K562 (cell line): Measurements from ENCODE around the gene MLX. TPM values are rescaled to one million over a fixed set of nuclear protein-coding genes. Genes with fewer than 3 reads are reported as not detected.

ENCODE experiments used
- ATAC-seq: fragments of 200-7000 bp; cut with Tn5 transposase; 3 replicates; pipeline ENCODE4 v1.9.1; 2020; ENCODE audit warnings: moderate library complexity
- BruUV-seq: library from RNA; stranded (reverse); fragments of 400-500 nt; replicated peaks from 2 replicates; lab custom pipeline; 2021; lab: Mats Ljungman, UMichigan
- CTCF ChIA-PET: fragments of 300-600 bp; formaldehyde crosslinking; extraction: SDS; loops from one replicate; lab custom pipeline; 2021; ENCODE audit warnings: low intra/inter-chr PET ratio; lab: Yijun Ruan, JAX
- POLR2A ChIA-PET: fragments of 300-600, 350-650 bp; sonication (Branson Sonifier 250); formaldehyde crosslinking; extraction: SDS; loops from one replicate; lab custom pipeline; 2021; ENCODE audit warnings: antibody characterized with exemption, inconsistent platforms; lab: Yijun Ruan, JAX
- DNase-seq, 4 experiments: peaks; one replicate each; pipeline versions ENCODE4 v3.0.0 to v3.0.0-alpha.2; 2011 to 2018; ENCODE audit warnings: low spot score in 3 of 4, mixed read lengths in 3 of 4; ENCODE audit errors: extremely low read depth in 1 of 4
- FAIRE-seq: peaks from 2 replicates; lab custom pipeline; 2011; peaks lifted over from hg19 to GRCh38; lab: Jason Lieb, UNC
- H2AFZ ChIP-seq: 2 replicates; pipeline ENCODE4 v1.6.0; 2011; ENCODE audit warnings: low read depth, low read length, control low read depth, inconsistent platforms
- H3K27ac ChIP-seq: fragments of 200-600 bp; 3 replicates; pipeline ENCODE4 v1.8.0; 2011; ENCODE audit warnings: low read depth, mild to moderate bottlenecking, control low read depth, inconsistent platforms, low read length, moderate library complexity, mixed read lengths; ENCODE audit errors: extremely low read depth
- H3K27me3 ChIP-seq, 2 experiments: fragments of 300-600 bp in 1 of 2; 2 replicates in 1 of 2; 3 replicates in 1 of 2; pipeline versions ENCODE4 v1.6.0 to v1.8.0; 2011; ENCODE audit warnings: inconsistent platforms in 2 of 2, low read length in 2 of 2, mild to moderate bottlenecking in 1 of 2, mixed read lengths in 1 of 2, moderate library complexity in 1 of 2; ENCODE audit not compliant: control insufficient read depth in 2 of 2, insufficient read depth in 2 of 2
- H3K36me3 ChIP-seq: fragments of 300-600 bp; 3 replicates; pipeline ENCODE4 v1.8.0; 2011; ENCODE audit warnings: mild to moderate bottlenecking, low read length, inconsistent platforms; ENCODE audit not compliant: control insufficient read depth, insufficient read depth
- H3K4me1 ChIP-seq, 2 experiments: fragments of 200-600 bp in 1 of 2; replicated peaks in 1 of 2; 2 replicates in 1 of 2; 3 replicates in 1 of 2; pipeline versions ENCODE4 v1.5.1 to v1.8.0; 2011; ENCODE audit warnings: inconsistent platforms in 2 of 2, low read length in 2 of 2, mild to moderate bottlenecking in 1 of 2, mixed read lengths in 1 of 2, moderate library complexity in 1 of 2; ENCODE audit not compliant: control insufficient read depth in 2 of 2, insufficient read depth in 2 of 2
- H3K4me2 ChIP-seq: 2 replicates; pipeline ENCODE4 v1.6.1; 2011; ENCODE audit warnings: low read length, control low read depth, inconsistent platforms, mixed read lengths; ENCODE audit not compliant: insufficient read depth
- H3K4me3 ChIP-seq: fragments of 200-600 bp; sonication (generic), shearing (Covaris generic); 2 replicates; pipeline ENCODE4 v1.5.1; 2016; ENCODE audit warnings: control low read depth, inconsistent platforms
- H3K79me2 ChIP-seq: fragments of 200-600 bp; 3 replicates; pipeline ENCODE4 v1.8.0; 2011; ENCODE audit warnings: low read length, inconsistent platforms; ENCODE audit not compliant: control insufficient read depth, insufficient read depth
- H3K9ac ChIP-seq, 2 experiments: 2 replicates each; pipeline versions ENCODE4 v1.6.0 to v1.6.1; 2011; ENCODE audit warnings: low read depth in 2 of 2, low read length in 2 of 2, control low read depth in 1 of 2, inconsistent platforms in 1 of 2, mild to moderate bottlenecking in 1 of 2, mixed read lengths in 1 of 2; ENCODE audit not compliant: insufficient read depth in 1 of 2
- H3K9me1 ChIP-seq: one replicate; pipeline ENCODE4 v1.6.0; 2011; ENCODE audit warnings: inconsistent platforms, mild to moderate bottlenecking, low read length, moderate library complexity; ENCODE audit not compliant: control insufficient read depth, insufficient read depth
- H3K9me3 ChIP-seq: replicated peaks from 2 replicates; pipeline ENCODE4 v1.5.1; 2011; ENCODE audit warnings: low read depth, low read length, inconsistent platforms; ENCODE audit not compliant: control insufficient read depth, insufficient read depth
- H4K20me1 ChIP-seq: replicated peaks from 2 replicates; pipeline ENCODE4 v1.6.1; 2011; ENCODE audit warnings: low read length, inconsistent platforms, mixed read lengths; ENCODE audit not compliant: control insufficient read depth, insufficient read depth
- CREB1 ChIP-seq, 2 experiments: sonication (generic) in 1 of 2; formaldehyde crosslinking in 1 of 2; IDR thresholded peaks; 2 replicates each; pipeline versions ENCODE4 v1.6.1 to v1.8.0; 2012 to 2022; ENCODE audit warnings: inconsistent platforms in 1 of 2, mild to moderate bottlenecking in 1 of 2, missing genetic modification reagents in 1 of 2, moderate library complexity in 1 of 2
- KDM5B ChIP-seq: fragments of 200-600 bp; sonication (generic); IDR thresholded peaks from 2 replicates; pipeline ENCODE4 v1.6.1; 2012; ENCODE audit warnings: low read depth, mild to moderate bottlenecking, moderate library complexity, low read length, control low read depth, inconsistent platforms; ENCODE audit not compliant: insufficient replicate concordance
- LCOR ChIP-seq: sonication (generic); formaldehyde crosslinking; IDR thresholded peaks from 2 replicates; pipeline ENCODE4 v1.8.0; 2022; ENCODE audit warnings: mild to moderate bottlenecking, missing genetic modification reagents
- NBN ChIP-seq: fragments of 450-650 bp; IDR thresholded peaks from 2 replicates; pipeline ENCODE4 v1.6.1; 2016; ENCODE audit warnings: low read depth, mild to moderate bottlenecking
- RFX5 ChIP-seq: IDR thresholded peaks from 2 replicates; pipeline ENCODE4 v1.6.1; 2011; ENCODE audit warnings: low read depth, mild to moderate bottlenecking, improper control_type of control experiment, low read length
- SMARCA5 ChIP-seq: fragments of 450-650 bp; IDR thresholded peaks from 2 replicates; pipeline ENCODE4 v1.6.1; 2016
- ZFPM2 ChIP-seq: fragments of 250-450 bp; sonication (Bioruptor Pico); IDR thresholded peaks from 2 replicates; pipeline ENCODE4 v1.5.1; 2022; ENCODE audit warnings: mild to moderate bottlenecking
- ZNF384 ChIP-seq: IDR thresholded peaks from 2 replicates; pipeline ENCODE4 v1.6.1; 2012; ENCODE audit warnings: low read depth, low read length, improper control_type of control experiment
- ZNF77 ChIP-seq: fragments of 250-450 bp; sonication (Bioruptor Pico); IDR thresholded peaks from 2 replicates; pipeline ENCODE4 v1.5.0; 2020
- ZNF780A ChIP-seq: fragments of 250-450 bp; sonication (Bioruptor Pico); IDR thresholded peaks from 2 replicates; pipeline ENCODE4 v1.5.0; 2021; ENCODE audit warnings: mild to moderate bottlenecking
- ZNF830 ChIP-seq: fragments of 250-450 bp; sonication (Bioruptor Pico); IDR thresholded peaks from 2 replicates; pipeline ENCODE4 v1.5.0; 2021; ENCODE audit warnings: mild to moderate bottlenecking
- WGBS: fragments of 100-300 bp; shearing (Covaris generic); methylation state at CpG from one replicate; pipeline ENCODE4 v1.1.6; 2016; ENCODE audit warnings: low coverage, mixed read lengths; ENCODE audit not compliant: insufficient coverage; ENCODE audit errors: missing lambda C conversion rate; 5-methylcytosine and 5-hydroxymethylcytosine counted together
- in situ Hi-C: fragments of 300-500 bp; cut with MboI; formaldehyde crosslinking; loops from 4 replicates; pipeline ENCODE4 v1.15.0; 2018; ENCODE audit warnings: inconsistent platforms, mixed read lengths
- intact Hi-C: fragments of 100-400 bp; cut with micrococcal nuclease; formaldehyde crosslinking; loops from 2 replicates; pipeline ENCODE4 v1.14.2; 2022
- polyA plus RNA-seq, 8 experiments: library from polyadenylated mRNA; depleted of rRNA in 4 of 8; stranded (reverse) in 5 of 8; unstranded in 3 of 8; fragments of >200 nt; fragmentation: Nextera tagmentation in 2 of 8; fragmentation: Illumina TruSeq in 1 of 8; extraction: Ambion mirVana in 2 of 8; extraction: Trizol in 1 of 8; gene quantifications; 2 replicates each; pipeline versions ENCODE4 v1.2.1 to v1.2.3, GENCODE V29; 2011 to 2014; ENCODE audit warnings: inconsistent platforms in 1 of 8, missing spikeins in 1 of 8
- total RNA-seq, 7 experiments: library from RNA; depleted of rRNA in 6 of 7; stranded (reverse); fragments of >200 nt in 6 of 7; fragmentation: Illumina TruSeq in 2 of 7; extraction: Trizol in 2 of 7; gene quantifications; 2 replicates each; pipeline versions ENCODE4 v1.2.1 to v1.2.3, GENCODE V29; 2011 to 2021; ENCODE audit warnings: low replicate concordance in 1 of 7
- TF ChIP-seq, protein P1 (sequence below), 2 experiments: fragments of 150-350 bp in 1 of 2; IDR thresholded peaks; 2 replicates each; pipeline ENCODE4 v1.6.1; 2012 to 2016; ENCODE audit warnings: low read depth in 2 of 2, low read length in 2 of 2, mild to moderate bottlenecking in 1 of 2, moderate library complexity in 1 of 2
- TF ChIP-seq, protein P2 (sequence below): sonication (generic); formaldehyde crosslinking; IDR thresholded peaks from 2 replicates; pipeline ENCODE4 v1.8.1; 2023; ENCODE audit warnings: mild to moderate bottlenecking, missing genetic modification reagents
- TF ChIP-seq, protein P3 (sequence below), 2 experiments: fragments of 450-650 bp; IDR thresholded peaks; 2 replicates each; pipeline ENCODE4 v1.6.1; 2016

Gene MLX
- total and polyA plus RNA-seq, 9 of the 15 experiments (the other 6 are each of a cell fraction or from before 2014, with no cell fraction given), result 42.9 to 100 (median 58.9) TPM

GRCh38 chr17:42578282-42578869 lies 11.5 kb downstream of the MLX start:
- no peaks in the 10 kb centered on the region for H3K27me3 ChIP-seq
- H3K36me3 ChIP-seq, result peaks cover 72% of the 10 kb centered on the region
- no peaks in the 10 kb centered on the region for H4K20me1 ChIP-seq
- H3K9me3 ChIP-seq, result no peaks in the 10 kb centered on the region
- H3K4me3 ChIP-seq, result peak overlapping the region; percentile 70
- peak; percentile 85 to 92 (median 88) for DNase-seq
- peak overlapping the region; percentile 96 to 100 for H3K9ac ChIP-seq
- peak overlapping the region; percentile 87 for H2AFZ ChIP-seq
- ChIA-PET POLR2A (interaction anchor here (0.5 to 5.7 kb wide), 17 partner anchors 9 to 588 kb away, joined by 3 to 58 read pairs (median 4); partner anchors contain the start of genes MLX, NAGLU, RETREG3 and TUBG1), CTCF (interaction anchor here (0.6 to 1.2 kb wide), 5 partner anchors 31 to 403 kb away, joined by 3 to 6 read pairs (median 4); partner anchors contain the start of genes RETREG3 and TUBG1)
- ATAC-seq, result peak; percentile 83
- no peaks in the 10 kb centered on the region for H3K9me1 ChIP-seq
- WGBS, result 0% methylated on average over 20 of the region's 20 CpGs
- H3K4me2 ChIP-seq, result peak overlapping the region; percentile 86
- peak; percentile 97 for FAIRE-seq
- in situ Hi-C loops (no loop called here), intact Hi-C loops (loop anchor here (1.0 to 5.0 kb wide), 4 partner anchors 98 to 351 kb away; partner anchors contain the start of genes BECN1, PLEKHH3 and RAMP2)
- H3K79me2 ChIP-seq, result peaks cover 51% of the 10 kb centered on the region
- peaks cover 23 to 27% of the 10 kb centered on the region in 2 experiments for H3K4me1 ChIP-seq
- no TSS peak for BruUV-seq
- H3K27ac ChIP-seq, result peak overlapping the region; percentile 94
- TF ChIP-seq SMARCA5, result 0 out of 2 replicates have a peak, but pooled peaks have one; percentile 10
- TF ChIP-seq, protein P1, sequence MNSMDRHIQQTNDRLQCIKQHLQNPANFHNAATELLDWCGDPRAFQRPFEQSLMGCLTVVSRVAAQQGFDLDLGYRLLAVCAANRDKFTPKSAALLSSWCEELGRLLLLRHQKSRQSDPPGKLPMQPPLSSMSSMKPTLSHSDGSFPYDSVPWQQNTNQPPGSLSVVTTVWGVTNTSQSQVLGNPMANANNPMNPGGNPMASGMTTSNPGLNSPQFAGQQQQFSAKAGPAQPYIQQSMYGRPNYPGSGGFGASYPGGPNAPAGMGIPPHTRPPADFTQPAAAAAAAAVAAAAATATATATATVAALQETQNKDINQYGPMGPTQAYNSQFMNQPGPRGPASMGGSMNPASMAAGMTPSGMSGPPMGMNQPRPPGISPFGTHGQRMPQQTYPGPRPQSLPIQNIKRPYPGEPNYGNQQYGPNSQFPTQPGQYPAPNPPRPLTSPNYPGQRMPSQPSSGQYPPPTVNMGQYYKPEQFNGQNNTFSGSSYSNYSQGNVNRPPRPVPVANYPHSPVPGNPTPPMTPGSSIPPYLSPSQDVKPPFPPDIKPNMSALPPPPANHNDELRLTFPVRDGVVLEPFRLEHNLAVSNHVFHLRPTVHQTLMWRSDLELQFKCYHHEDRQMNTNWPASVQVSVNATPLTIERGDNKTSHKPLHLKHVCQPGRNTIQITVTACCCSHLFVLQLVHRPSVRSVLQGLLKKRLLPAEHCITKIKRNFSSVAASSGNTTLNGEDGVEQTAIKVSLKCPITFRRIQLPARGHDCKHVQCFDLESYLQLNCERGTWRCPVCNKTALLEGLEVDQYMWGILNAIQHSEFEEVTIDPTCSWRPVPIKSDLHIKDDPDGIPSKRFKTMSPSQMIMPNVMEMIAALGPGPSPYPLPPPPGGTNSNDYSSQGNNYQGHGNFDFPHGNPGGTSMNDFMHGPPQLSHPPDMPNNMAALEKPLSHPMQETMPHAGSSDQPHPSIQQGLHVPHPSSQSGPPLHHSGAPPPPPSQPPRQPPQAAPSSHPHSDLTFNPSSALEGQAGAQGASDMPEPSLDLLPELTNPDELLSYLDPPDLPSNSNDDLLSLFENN (IDR thresholded peaks at IDR 0.05; ENCODE audit: low read depth in 2 of 2, low read length in 2 of 2), result peak in 1 of 2 experiments; percentile 31; a peak in 1 of 4 replicates
- TF ChIP-seq, protein P2, sequence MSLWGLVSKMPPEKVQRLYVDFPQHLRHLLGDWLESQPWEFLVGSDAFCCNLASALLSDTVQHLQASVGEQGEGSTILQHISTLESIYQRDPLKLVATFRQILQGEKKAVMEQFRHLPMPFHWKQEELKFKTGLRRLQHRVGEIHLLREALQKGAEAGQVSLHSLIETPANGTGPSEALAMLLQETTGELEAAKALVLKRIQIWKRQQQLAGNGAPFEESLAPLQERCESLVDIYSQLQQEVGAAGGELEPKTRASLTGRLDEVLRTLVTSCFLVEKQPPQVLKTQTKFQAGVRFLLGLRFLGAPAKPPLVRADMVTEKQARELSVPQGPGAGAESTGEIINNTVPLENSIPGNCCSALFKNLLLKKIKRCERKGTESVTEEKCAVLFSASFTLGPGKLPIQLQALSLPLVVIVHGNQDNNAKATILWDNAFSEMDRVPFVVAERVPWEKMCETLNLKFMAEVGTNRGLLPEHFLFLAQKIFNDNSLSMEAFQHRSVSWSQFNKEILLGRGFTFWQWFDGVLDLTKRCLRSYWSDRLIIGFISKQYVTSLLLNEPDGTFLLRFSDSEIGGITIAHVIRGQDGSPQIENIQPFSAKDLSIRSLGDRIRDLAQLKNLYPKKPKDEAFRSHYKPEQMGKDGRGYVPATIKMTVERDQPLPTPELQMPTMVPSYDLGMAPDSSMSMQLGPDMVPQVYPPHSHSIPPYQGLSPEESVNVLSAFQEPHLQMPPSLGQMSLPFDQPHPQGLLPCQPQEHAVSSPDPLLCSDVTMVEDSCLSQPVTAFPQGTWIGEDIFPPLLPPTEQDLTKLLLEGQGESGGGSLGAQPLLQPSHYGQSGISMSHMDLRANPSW (CRISPR knock-in tag), result no peak
- peak; percentile 99 for TF ChIP-seq ZNF384
- peak; percentile 19 for TF ChIP-seq KDM5B
- TF ChIP-seq LCOR (CRISPR knock-in tag), result no peak
- no peak for TF ChIP-seq ZFPM2 (CRISPR knock-in tag)
- TF ChIP-seq RFX5, result no peak
- TF ChIP-seq, protein P3, sequence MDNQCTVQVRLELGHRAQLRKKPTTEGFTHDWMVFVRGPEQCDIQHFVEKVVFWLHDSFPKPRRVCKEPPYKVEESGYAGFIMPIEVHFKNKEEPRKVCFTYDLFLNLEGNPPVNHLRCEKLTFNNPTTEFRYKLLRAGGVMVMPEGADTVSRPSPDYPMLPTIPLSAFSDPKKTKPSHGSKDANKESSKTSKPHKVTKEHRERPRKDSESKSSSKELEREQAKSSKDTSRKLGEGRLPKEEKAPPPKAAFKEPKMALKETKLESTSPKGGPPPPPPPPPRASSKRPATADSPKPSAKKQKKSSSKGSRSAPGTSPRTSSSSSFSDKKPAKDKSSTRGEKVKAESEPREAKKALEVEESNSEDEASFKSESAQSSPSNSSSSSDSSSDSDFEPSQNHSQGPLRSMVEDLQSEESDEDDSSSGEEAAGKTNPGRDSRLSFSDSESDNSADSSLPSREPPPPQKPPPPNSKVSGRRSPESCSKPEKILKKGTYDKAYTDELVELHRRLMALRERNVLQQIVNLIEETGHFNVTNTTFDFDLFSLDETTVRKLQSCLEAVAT (IDR thresholded peaks at IDR 0.05), result 0 out of 4 replicates have a peak, but pooled peaks of 1 of the 2 experiments have one; percentile 12
- peak; percentile 62; the same call in 1 of the 2 replicates for TF ChIP-seq CREB1 (IDR thresholded peaks at IDR 0.05)
- peak; percentile 60; the same call in 1 of the 2 replicates for TF ChIP-seq CREB1 (CRISPR knock-in tag; IDR thresholded peaks at IDR 0.05)
- TF ChIP-seq ZNF830 (CRISPR knock-in tag), result no peak
- no peak for TF ChIP-seq ZNF780A
- TF ChIP-seq NBN, result peak; percentile 67; the same call in 1 of the 2 replicates
- no peak for TF ChIP-seq ZNF77 (CRISPR knock-in tag)
